ENCODE results near the gene CTNND1.

CTNND1 gene

DNA sequence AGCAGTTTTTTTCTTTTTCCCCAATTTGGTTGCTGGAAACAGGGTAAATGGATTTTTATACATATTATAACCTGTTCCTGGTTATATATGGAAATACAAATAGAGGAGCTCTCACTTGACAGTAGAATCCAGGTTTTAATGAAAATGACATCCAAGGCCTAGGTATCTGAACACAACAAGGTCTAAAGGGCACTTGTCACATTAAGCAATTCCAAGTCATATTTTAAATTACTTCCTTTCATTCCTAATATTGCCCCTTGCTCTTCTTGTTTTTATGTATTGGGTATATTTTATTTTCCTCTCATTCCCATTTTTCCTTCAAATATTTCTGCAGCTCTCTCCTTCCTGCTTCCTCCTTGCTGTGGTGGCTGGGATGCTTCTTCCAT is 27.1 kb downstream of the CTNND1 start:
- H3K36me3 ChIP-seq (ENCODE audit: insufficient read depth, low read length), result no peaks in the 10 kb centered on the region
- TF ChIP-seq, protein P1, sequence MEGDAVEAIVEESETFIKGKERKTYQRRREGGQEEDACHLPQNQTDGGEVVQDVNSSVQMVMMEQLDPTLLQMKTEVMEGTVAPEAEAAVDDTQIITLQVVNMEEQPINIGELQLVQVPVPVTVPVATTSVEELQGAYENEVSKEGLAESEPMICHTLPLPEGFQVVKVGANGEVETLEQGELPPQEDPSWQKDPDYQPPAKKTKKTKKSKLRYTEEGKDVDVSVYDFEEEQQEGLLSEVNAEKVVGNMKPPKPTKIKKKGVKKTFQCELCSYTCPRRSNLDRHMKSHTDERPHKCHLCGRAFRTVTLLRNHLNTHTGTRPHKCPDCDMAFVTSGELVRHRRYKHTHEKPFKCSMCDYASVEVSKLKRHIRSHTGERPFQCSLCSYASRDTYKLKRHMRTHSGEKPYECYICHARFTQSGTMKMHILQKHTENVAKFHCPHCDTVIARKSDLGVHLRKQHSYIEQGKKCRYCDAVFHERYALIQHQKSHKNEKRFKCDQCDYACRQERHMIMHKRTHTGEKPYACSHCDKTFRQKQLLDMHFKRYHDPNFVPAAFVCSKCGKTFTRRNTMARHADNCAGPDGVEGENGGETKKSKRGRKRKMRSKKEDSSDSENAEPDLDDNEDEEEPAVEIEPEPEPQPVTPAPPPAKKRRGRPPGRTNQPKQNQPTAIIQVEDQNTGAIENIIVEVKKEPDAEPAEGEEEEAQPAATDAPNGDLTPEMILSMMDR (conservative IDR thresholded peaks at IDR 0.05; ENCODE audit: low read length), result no peak
- no peak for TF ChIP-seq EZH2phosphoT487 (IDR thresholded peaks at IDR 0.05; ENCODE audit: borderline replicate concordance)
- H3K4me1 ChIP-seq (ENCODE audit: insufficient read depth, low read length, poor library complexity, severe bottlenecking), result peaks cover 43% of the 10 kb centered on the region
- no peak overlapping the region for H3K9ac ChIP-seq (ENCODE audit: low read depth, low read length, poor library complexity, severe bottlenecking)
- 0 out of 2 replicates have a peak, but pooled peaks cover 5% of the 10 kb centered on the region for H3K79me2 ChIP-seq (ENCODE audit: insufficient read depth, low read length)
- no peaks in the 10 kb centered on the region for H4K20me1 ChIP-seq (ENCODE audit: insufficient read depth, low read length, poor library complexity, severe bottlenecking)
- H3K9me2 ChIP-seq (replicated peaks; ENCODE audit: low read depth, low read length), result no peaks in the 10 kb centered on the region
- H3F3A ChIP-seq (ENCODE audit: low read depth), result peaks cover 15% of the 10 kb centered on the region; the same call in 1 of the 2 replicates
- H2AFZ ChIP-seq (ENCODE audit: low read length), result no peak overlapping the region
- no peak overlapping the region for H3K4me3 ChIP-seq (ENCODE audit: low read length, poor library complexity, severe bottlenecking)
- H3K27me3 ChIP-seq (ENCODE audit: insufficient read depth, low read length, poor library complexity, severe bottlenecking), result no peaks in the 10 kb centered on the region
- H3K9me3 ChIP-seq (ENCODE audit: insufficient read depth, low read depth, low read length), result no peaks in the 10 kb centered on the region
- no peak overlapping the region for H3K4me2 ChIP-seq (ENCODE audit: low read depth, low read length, poor library complexity, severe bottlenecking)

- Histone ChIP-seq H3K4me2 (ENCODE audit: low read depth, low read length, poor library complexity, severe bottlenecking) (peak overlapping the region; percentile 90), H3K4me1 (ENCODE audit: insufficient read depth, low read length, poor library complexity, severe bottlenecking) (peaks cover 62% of the 10 kb centered on the region), H3K9me2 (replicated peaks; ENCODE audit: low read depth, low read length) (no peaks in the 10 kb centered on the region), H3K27me3 (ENCODE audit: insufficient read depth, low read length, poor library complexity, severe bottlenecking) (no peaks in the 10 kb centered on the region), H3K79me2 (ENCODE audit: insufficient read depth, low read length) (0 out of 2 replicates have a peak, but pooled peaks cover 5% of the 10 kb centered on the region), H2AFZ (ENCODE audit: low read length) (no peak overlapping the region), H3F3A (ENCODE audit: low read depth) (peaks cover 22% of the 10 kb centered on the region), H3K4me3 (ENCODE audit: low read length, poor library complexity, severe bottlenecking) (peak overlapping the region; percentile 69), H3K36me3 (ENCODE audit: insufficient read depth, low read length) (peaks cover 3% of the 10 kb centered on the region; the same call in 1 of the 2 replicates), H3K9ac (ENCODE audit: low read depth, low read length, poor library complexity, severe bottlenecking) (peak overlapping the region; percentile 55), H4K20me1 (ENCODE audit: insufficient read depth, low read length, poor library complexity, severe bottlenecking) (no peaks in the 10 kb centered on the region), H3K9me3 (ENCODE audit: insufficient read depth, low read depth, low read length) (no peaks in the 10 kb centered on the region)
- TF ChIP-seq, protein P1 (conservative IDR thresholded peaks at IDR 0.05; ENCODE audit: low read length), result no peak
- no peak for TF ChIP-seq EZH2phosphoT487 (IDR thresholded peaks at IDR 0.05; ENCODE audit: borderline replicate concordance)
Observed at GRCh38 chr11:57791321-57792059, 29.9 kb downstream of the CTNND1 start.

DNA sequence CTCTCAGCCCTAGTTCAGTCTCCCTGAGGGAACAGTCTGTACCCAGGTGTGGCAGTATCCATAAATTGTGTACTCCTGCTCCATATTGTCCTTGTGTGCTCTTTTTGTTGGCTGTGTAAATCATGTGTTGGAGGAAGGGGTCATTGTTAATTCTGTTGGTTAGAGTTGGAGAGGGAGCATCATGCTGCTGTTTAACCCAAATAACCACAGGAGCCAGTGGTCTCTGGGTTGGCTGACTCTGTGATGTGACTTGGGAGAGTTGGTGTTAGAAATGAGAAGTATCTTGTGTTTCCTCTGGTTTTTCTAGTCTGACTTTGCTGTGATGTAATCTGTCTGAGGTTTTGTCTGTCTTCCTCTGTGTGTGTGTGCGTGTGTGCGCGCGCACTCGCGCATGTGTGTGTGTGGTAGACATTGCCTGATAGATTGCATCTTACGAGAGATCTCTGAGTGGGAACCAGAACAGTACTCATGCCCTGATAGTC is 30.5 kb downstream of the CTNND1 start:
- H3K9ac ChIP-seq (ENCODE audit: low read depth, low read length, poor library complexity, severe bottlenecking), result peak overlapping the region; percentile 71
- H3K4me2 ChIP-seq (ENCODE audit: low read depth, low read length, poor library complexity, severe bottlenecking), result peak overlapping the region; percentile 90
- peak overlapping the region; percentile 69 for H3K4me3 ChIP-seq (ENCODE audit: low read length, poor library complexity, severe bottlenecking)
- H3K4me1 ChIP-seq (ENCODE audit: insufficient read depth, low read length, poor library complexity, severe bottlenecking), result peaks cover 62% of the 10 kb centered on the region
- no peaks in the 10 kb centered on the region for H3K9me2 ChIP-seq (replicated peaks; ENCODE audit: low read depth, low read length)
- H2AFZ ChIP-seq (ENCODE audit: low read length), result no peak overlapping the region
- 0 out of 2 replicates have a peak, but pooled peaks cover 5% of the 10 kb centered on the region for H3K79me2 ChIP-seq (ENCODE audit: insufficient read depth, low read length)
- TF ChIP-seq, protein P1 (conservative IDR thresholded peaks at IDR 0.05; ENCODE audit: low read length), result no peak
- TF ChIP-seq EZH2phosphoT487 (IDR thresholded peaks at IDR 0.05; ENCODE audit: borderline replicate concordance), result no peak
- no peaks in the 10 kb centered on the region for H3K27me3 ChIP-seq (ENCODE audit: insufficient read depth, low read length, poor library complexity, severe bottlenecking)
- no peaks in the 10 kb centered on the region for H4K20me1 ChIP-seq (ENCODE audit: insufficient read depth, low read length, poor library complexity, severe bottlenecking)
- peaks cover 7% of the 10 kb centered on the region; the same call in 1 of the 2 replicates for H3K36me3 ChIP-seq (ENCODE audit: insufficient read depth, low read length)
- H3K9me3 ChIP-seq (ENCODE audit: insufficient read depth, low read depth, low read length), result no peaks in the 10 kb centered on the region
- peaks cover 22% of the 10 kb centered on the region for H3F3A ChIP-seq (ENCODE audit: low read depth)
